Trophoblast cell (in vitro differentiated cells and primary cell): ENCODE measurements around the gene ZNF100.

ENCODE experiments used
- DNase-seq, 2 donors: peaks; one replicate each; pipeline ENCODE4 v3.0.0-alpha.2; 2016
- H2AFZ ChIP-seq: 2 replicates; pipeline ENCODE4 v1.6.1; 2013; ENCODE audit warnings: low read length, moderate library complexity, mild to moderate bottlenecking; ENCODE audit not compliant: insufficient read depth, poor library complexity
- H2AK5ac ChIP-seq: 2 replicates; pipeline ENCODE4 v1.6.1; 2013; ENCODE audit warnings: mild to moderate bottlenecking, low read length
- H2BK120ac ChIP-seq: 2 replicates; pipeline ENCODE4 v1.6.1; 2013; ENCODE audit warnings: low read length, mild to moderate bottlenecking, moderate library complexity; ENCODE audit not compliant: insufficient read depth, poor library complexity
- H2BK12ac ChIP-seq: 2 replicates; pipeline ENCODE4 v1.6.1; 2013; ENCODE audit warnings: mild to moderate bottlenecking, low read length, moderate library complexity
- H2BK5ac ChIP-seq: 2 replicates; pipeline ENCODE4 v1.6.1; 2013; ENCODE audit warnings: low read length, low read depth, moderate library complexity, mild to moderate bottlenecking; ENCODE audit not compliant: poor library complexity
- H3K14ac ChIP-seq: 2 replicates; pipeline ENCODE4 v1.6.1; 2013; ENCODE audit warnings: mild to moderate bottlenecking, low read length
- H3K18ac ChIP-seq: 2 replicates; pipeline ENCODE4 v1.6.1; 2013; ENCODE audit warnings: mild to moderate bottlenecking, low read length
- H3K23ac ChIP-seq: 2 replicates; pipeline ENCODE4 v1.6.1; 2013; ENCODE audit warnings: low read length
- H3K27ac ChIP-seq: 2 replicates; pipeline ENCODE4 v1.5.1; 2013; ENCODE audit warnings: low read depth, mild to moderate bottlenecking, inconsistent platforms, low read length, moderate library complexity
- H3K27me3 ChIP-seq: 2 replicates; pipeline ENCODE4 v1.6.1; 2013; ENCODE audit warnings: inconsistent platforms, mild to moderate bottlenecking, low read length, moderate library complexity; ENCODE audit not compliant: insufficient read depth
- H3K36me3 ChIP-seq, 2 experiments: 1 replicate in 1 of 2; 2 replicates in 1 of 2; pipeline ENCODE4 v1.6.1; 2013; ENCODE audit warnings: low read length in 2 of 2, mild to moderate bottlenecking in 2 of 2, moderate library complexity in 1 of 2; ENCODE audit not compliant: insufficient read depth in 2 of 2, control insufficient read depth in 1 of 2
- H3K4ac ChIP-seq: 2 replicates; pipeline ENCODE4 v1.6.1; 2013; ENCODE audit warnings: low read depth, mild to moderate bottlenecking, low read length, moderate library complexity
- H3K4me1 ChIP-seq, 2 experiments: 1 replicate in 1 of 2; 2 replicates in 1 of 2; pipeline ENCODE4 v1.6.1; 2013; ENCODE audit warnings: low read length in 2 of 2, mild to moderate bottlenecking in 2 of 2, moderate library complexity in 1 of 2; ENCODE audit not compliant: insufficient read depth in 2 of 2, control insufficient read depth in 1 of 2
- H3K4me2 ChIP-seq: 2 replicates; pipeline ENCODE4 v1.6.1; 2013; ENCODE audit warnings: inconsistent platforms, mild to moderate bottlenecking, low read length, moderate library complexity
- H3K4me3 ChIP-seq: 2 replicates; pipeline ENCODE4 v1.5.1; 2013; ENCODE audit warnings: mild to moderate bottlenecking, low read depth, low read length, inconsistent platforms
- H3K79me1 ChIP-seq: one replicate; pipeline ENCODE4 v1.6.1; 2013; ENCODE audit warnings: low read length
- H3K79me2 ChIP-seq: 2 replicates; pipeline ENCODE4 v1.6.1; 2013; ENCODE audit warnings: low read length, mild to moderate bottlenecking; ENCODE audit not compliant: control insufficient read depth, insufficient read depth, poor library complexity
- H3K9ac ChIP-seq: 2 replicates; pipeline ENCODE4 v1.6.1; 2013; ENCODE audit warnings: mild to moderate bottlenecking, low read length
- H3K9me3 ChIP-seq: 2 replicates; pipeline ENCODE4 v1.6.1; 2013; ENCODE audit warnings: low read depth, mild to moderate bottlenecking, control low read depth, inconsistent platforms, low read length; ENCODE audit not compliant: insufficient read depth
- H4K12ac ChIP-seq: 2 replicates; pipeline ENCODE4 v1.6.1; 2013; ENCODE audit warnings: low read depth, mild to moderate bottlenecking, low read length, moderate library complexity
- H4K8ac ChIP-seq: 2 replicates; pipeline ENCODE4 v1.6.1; 2013; ENCODE audit warnings: low read depth, mild to moderate bottlenecking, low read length, moderate library complexity
- H4K91ac ChIP-seq: one replicate; pipeline ENCODE4 v1.6.1; 2013; ENCODE audit warnings: low read depth, mild to moderate bottlenecking, low read length, moderate library complexity
- WGBS: extraction: QIAGEN DNeasy Blood & Tissue Kit; methylation state at CpG from one replicate; pipeline ENCODE4 v1.1.7; 2013; ENCODE audit warnings: missing lambda C conversion rate; ENCODE audit not compliant: insufficient read length, insufficient coverage; ENCODE audit errors: extremely low coverage; 5-methylcytosine and 5-hydroxymethylcytosine counted together

Gene ZNF100

DNA sequence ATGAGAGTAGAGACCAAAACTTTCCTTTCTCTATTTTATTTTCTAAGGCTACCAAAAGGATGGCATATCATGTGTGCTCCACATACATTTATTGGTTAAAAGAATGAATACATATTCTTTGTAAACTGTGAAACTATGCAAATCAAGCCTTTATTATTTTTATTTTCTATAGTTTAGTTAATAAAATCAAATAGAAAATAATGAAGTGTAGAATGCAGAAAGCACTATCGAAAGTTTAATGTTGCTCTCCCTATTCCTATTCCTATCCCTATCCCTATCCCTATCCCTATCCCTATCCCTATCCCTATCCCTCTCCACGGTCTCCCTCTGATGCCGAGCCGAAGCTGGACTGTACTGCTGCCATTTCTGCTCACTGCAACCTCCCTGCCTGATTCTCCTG lies 60.3 kb downstream of the ZNF100 start:
- H3K4me3 ChIP-seq: no peak overlapping the region
- H2BK5ac ChIP-seq: no peak overlapping the region
- H3K27ac ChIP-seq: no peak overlapping the region
- no peak overlapping the region for H3K23ac ChIP-seq
- no peak overlapping the region for H2BK12ac ChIP-seq
- H3K27me3 ChIP-seq: no peaks in the 10 kb centered on the region
- H4K8ac ChIP-seq: no peak overlapping the region
- H3K36me3 ChIP-seq: no peaks in the 10 kb centered on the region
- no peak overlapping the region for H3K9ac ChIP-seq
- H3K79me2 ChIP-seq: no peaks in the 10 kb centered on the region
- no peak overlapping the region for H2AFZ ChIP-seq
- H3K9me3 ChIP-seq: peaks cover 15% of the 10 kb centered on the region
- H4K91ac ChIP-seq: no peak overlapping the region
- H2BK120ac ChIP-seq: no peak overlapping the region
- no peak overlapping the region for H2AK5ac ChIP-seq
- no peak overlapping the region for H3K14ac ChIP-seq
- no peak overlapping the region for H3K4me2 ChIP-seq
- no peak overlapping the region for H3K4ac ChIP-seq
- H4K12ac ChIP-seq: no peak overlapping the region
- H3K18ac ChIP-seq: no peak overlapping the region
- no peaks in the 10 kb centered on the region for H3K4me1 ChIP-seq
- no CpG with 5 or more reads among the region's 4 CpGs for WGBS
- no peaks in the 10 kb centered on the region for H3K79me1 ChIP-seq
- no peak for DNase-seq

DNA sequence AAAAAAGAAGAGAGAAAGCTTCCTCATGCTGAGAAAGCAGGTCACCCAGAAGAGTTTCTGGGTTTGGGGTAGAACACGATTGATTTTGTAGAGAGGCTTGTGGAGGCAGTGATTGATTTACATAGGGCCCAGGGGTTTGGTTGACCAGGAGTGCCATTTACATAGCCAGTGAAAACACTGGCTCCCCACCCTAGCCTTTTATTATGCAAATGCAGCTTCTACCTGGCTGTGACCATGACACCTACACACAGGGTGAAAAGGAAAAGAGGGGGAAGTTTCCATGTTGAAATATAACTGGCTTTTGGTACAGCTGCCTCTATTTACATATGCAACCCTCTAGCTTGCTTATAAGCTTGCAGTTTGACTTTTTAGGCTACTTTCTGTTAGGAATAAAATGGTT lies 62.0 kb downstream of the ZNF100 start:
- no peaks in the 10 kb centered on the region for H3K36me3 ChIP-seq
- WGBS: no CpG with 5 or more reads among the region's 1 CpG
- H3K4ac ChIP-seq: no peak overlapping the region
- peaks cover 15% of the 10 kb centered on the region for H3K9me3 ChIP-seq
- no peak overlapping the region for H3K18ac ChIP-seq
- H3K4me2 ChIP-seq: no peak overlapping the region
- H3K23ac ChIP-seq: no peak overlapping the region
- H3K27ac ChIP-seq: no peak overlapping the region
- DNase-seq: no peak
- no peak overlapping the region for H3K14ac ChIP-seq
- H3K79me2 ChIP-seq: no peaks in the 10 kb centered on the region
- no peak overlapping the region for H3K4me3 ChIP-seq
- no peak overlapping the region for H4K91ac ChIP-seq
- no peak overlapping the region for H3K9ac ChIP-seq
- no peak overlapping the region for H2BK120ac ChIP-seq
- H3K79me1 ChIP-seq: no peaks in the 10 kb centered on the region
- no peak overlapping the region for H2AFZ ChIP-seq
- H2AK5ac ChIP-seq: no peak overlapping the region
- H3K27me3 ChIP-seq: no peaks in the 10 kb centered on the region
- no peak overlapping the region for H2BK12ac ChIP-seq
- no peak overlapping the region for H4K12ac ChIP-seq
- no peak overlapping the region for H4K8ac ChIP-seq
- H2BK5ac ChIP-seq: no peak overlapping the region
- H3K4me1 ChIP-seq: no peaks in the 10 kb centered on the region

DNA sequence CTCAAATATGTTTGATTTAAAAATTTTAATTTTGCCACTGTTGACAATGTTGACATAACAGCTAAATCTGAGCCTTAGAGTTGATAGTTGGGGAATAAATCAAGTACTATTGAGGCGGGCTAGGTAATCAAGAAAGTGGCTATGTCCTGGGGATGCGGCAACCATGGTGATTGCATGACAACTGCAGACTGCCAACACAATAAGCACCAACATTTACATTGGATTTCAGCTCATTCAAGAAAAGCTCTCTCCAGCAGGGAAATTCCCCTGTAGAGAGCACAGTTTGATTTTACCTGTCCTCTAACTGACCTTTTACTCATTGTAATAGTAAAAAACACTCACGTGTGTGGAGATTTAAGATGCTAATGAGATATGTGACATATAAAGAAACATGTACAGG lies 63.1 kb downstream of the ZNF100 start:
- no peak overlapping the region for H3K14ac ChIP-seq
- no peak overlapping the region for H3K23ac ChIP-seq
- H3K18ac ChIP-seq: no peak overlapping the region
- no peak for DNase-seq
- H3K4me3 ChIP-seq: no peak overlapping the region
- no peak overlapping the region for H4K8ac ChIP-seq
- no peak overlapping the region for H4K12ac ChIP-seq
- no peak overlapping the region for H4K91ac ChIP-seq
- no peak overlapping the region for H2BK5ac ChIP-seq
- H3K9ac ChIP-seq: no peak overlapping the region
- no peaks in the 10 kb centered on the region for H3K36me3 ChIP-seq
- no peaks in the 10 kb centered on the region for H3K27me3 ChIP-seq
- WGBS: no CpG with 5 or more reads among the region's 3 CpGs
- no peaks in the 10 kb centered on the region for H3K79me1 ChIP-seq
- H2AFZ ChIP-seq: no peak overlapping the region
- no peak overlapping the region for H3K4ac ChIP-seq
- H2AK5ac ChIP-seq: no peak overlapping the region
- H2BK12ac ChIP-seq: no peak overlapping the region
- H3K9me3 ChIP-seq: peaks cover 11% of the 10 kb centered on the region
- no peaks in the 10 kb centered on the region for H3K4me1 ChIP-seq
- H2BK120ac ChIP-seq: no peak overlapping the region
- H3K27ac ChIP-seq: no peak overlapping the region
- H3K79me2 ChIP-seq: no peaks in the 10 kb centered on the region
- H3K4me2 ChIP-seq: no peak overlapping the region

DNA sequence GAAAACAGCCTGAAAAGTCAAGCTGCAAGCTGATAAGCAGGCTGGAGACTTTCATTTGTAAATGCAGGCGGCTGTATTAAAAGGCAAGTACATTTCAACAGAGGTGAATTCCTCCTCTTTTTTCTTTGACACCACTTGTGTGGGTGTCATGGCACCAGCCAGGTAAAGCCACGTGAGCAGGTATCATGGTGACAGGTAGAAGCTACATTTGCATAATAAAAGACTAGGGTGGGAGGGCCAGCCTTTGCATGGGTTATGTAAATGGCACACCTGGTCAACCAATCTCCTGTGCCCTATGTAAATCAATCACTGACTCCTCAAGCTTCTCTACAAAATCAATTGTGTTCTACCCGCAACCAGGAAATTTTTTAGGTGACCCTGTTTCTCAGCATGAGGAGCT lies 68.2 kb downstream of the ZNF100 start:
- Histone ChIP-seq H4K12ac (no peak overlapping the region), H4K91ac (no peak overlapping the region), H3K9ac (no peak overlapping the region), H3K4me2 (no peak overlapping the region), H3K4me1 (peaks cover 4 to 5% of the 10 kb centered on the region in 2 experiments), H2AK5ac (no peak overlapping the region), H3K79me2 (no peaks in the 10 kb centered on the region), H3K36me3 (no peaks in the 10 kb centered on the region), H2AFZ (no peak overlapping the region), H3K79me1 (peaks cover 3% of the 10 kb centered on the region), H3K27ac (no peak overlapping the region), H3K27me3 (no peaks in the 10 kb centered on the region), H3K18ac (no peak overlapping the region), H2BK5ac (no peak overlapping the region), H4K8ac (no peak overlapping the region), H2BK12ac (no peak overlapping the region), H3K9me3 (no peaks in the 10 kb centered on the region), H3K4me3 (no peak overlapping the region), H3K14ac (no peak overlapping the region), H3K4ac (no peak overlapping the region), H3K23ac (no peak overlapping the region), H2BK120ac (no peak overlapping the region)
- WGBS: no CpG with 5 or more reads among the region's 3 CpGs
- no peak for DNase-seq
